D721Med (cell line): Measurements from ENCODE around the gene ATP1A2.

Experiments
- DNase-seq: peaks from one replicate; pipeline ENCODE4 v3.0.0; 2011; ENCODE audit warnings: low spot score; ENCODE audit not compliant: insufficient read length
- FAIRE-seq: peaks from 2 replicates; lab custom pipeline; 2011; peaks lifted over from hg19 to GRCh38; lab: Jason Lieb, UNC
- CTCF ChIP-seq: IDR thresholded peaks from 2 replicates; pipeline ENCODE4 v1.5.1; 2012; ENCODE audit warnings: mild to moderate bottlenecking, control low read depth; ENCODE audit not compliant: insufficient read depth; ENCODE audit errors: missing control alignments

ATP1A2 gene

GRCh38 chr1:160127865-160128523 is 12.4 kb downstream of the ATP1A2 start:
- no peak for TF ChIP-seq CTCF
- no peak for DNase-seq
- FAIRE-seq: no peak

GRCh38 chr1:160128636-160129035 is 13.1 kb downstream of the ATP1A2 start:
- FAIRE-seq (no peak), DNase-seq (no peak)
- TF ChIP-seq CTCF: no peak

- no peak for FAIRE-seq
- no peak for DNase-seq
- no peak for TF ChIP-seq CTCF
These were observed 13.5 kb downstream of the ATP1A2 start for GRCh38 chr1:160129046-160129445.

- DNase-seq: no peak
- no peak for FAIRE-seq
- no peak for TF ChIP-seq CTCF
These were observed 14.0 kb downstream of the ATP1A2 start for GRCh38 chr1:160129558-160129957.

GRCh38 chr1:160129966-160130365 is 14.4 kb downstream of the ATP1A2 start:
- DNase-seq: no peak
- no peak for FAIRE-seq
- TF ChIP-seq CTCF: no peak

GRCh38 chr1:160130486-160130885 is 14.9 kb downstream of the ATP1A2 start:
- TF ChIP-seq CTCF: no peak
- DNase-seq (no peak), FAIRE-seq (no peak)

GRCh38 chr1:160130939-160131338 is 15.4 kb downstream of the ATP1A2 start:
- DNase-seq (no peak), FAIRE-seq (no peak)
- TF ChIP-seq CTCF: no peak
